Activated naive CD4-positive, alpha-beta T cell (primary cell): Measurements from ENCODE around the gene FGFBP3.

Source experiments
- DNase-seq, 4 experiments: peaks; one replicate each; lab custom pipeline; 2025; lab: John Stamatoyannopoulos, UW

FGFBP3 gene

GRCh38 chr10:91856637-91857036 is 52.6 kb downstream of the FGFBP3 start:
- no peak for DNase-seq
